H9 (cell line): ENCODE measurements around the gene ATRN. TPM values are rescaled to one million over a fixed set of nuclear protein-coding genes. Genes with fewer than 3 reads are reported as not detected.
A peak's percentile ranks its signal among the peaks of the same experiment; 100 is the strongest.

ENCODE experiments used
- DNase-seq: peaks from one replicate; pipeline ENCODE4 v3.0.0-alpha.2; 2017
- H2AFZ ChIP-seq: one replicate; pipeline ENCODE4 v1.6.1; 2013; ENCODE audit warnings: mild to moderate bottlenecking, low read length, control low read depth, moderate library complexity
- H2AK5ac ChIP-seq: 2 replicates; pipeline ENCODE4 v1.6.1; 2013; ENCODE audit warnings: low read length, control low read depth, mixed read lengths; ENCODE audit not compliant: insufficient read length
- H2BK120ac ChIP-seq: one replicate; pipeline ENCODE4 v1.6.1; 2013; ENCODE audit warnings: low read depth, mild to moderate bottlenecking, low read length, control low read depth, inconsistent platforms; ENCODE audit not compliant: poor library complexity, severe bottlenecking
- H2BK12ac ChIP-seq: 2 replicates; pipeline ENCODE4 v1.6.1; 2013; ENCODE audit warnings: low read length, control low read depth, mixed read lengths, low read depth; ENCODE audit not compliant: insufficient read length
- H2BK15ac ChIP-seq: 2 replicates; pipeline ENCODE4 v1.6.1; 2013; ENCODE audit warnings: low read depth, low read length, control low read depth
- H2BK20ac ChIP-seq: one replicate; pipeline ENCODE4 v1.6.1; 2013; ENCODE audit warnings: low read depth, mild to moderate bottlenecking, low read length, control low read depth, inconsistent platforms; ENCODE audit not compliant: poor library complexity, severe bottlenecking
- H2BK5ac ChIP-seq: 2 replicates; pipeline ENCODE4 v1.6.1; 2013; ENCODE audit warnings: low read length, control low read depth, mixed read lengths; ENCODE audit not compliant: insufficient read length
- H3K14ac ChIP-seq: 2 replicates; pipeline ENCODE4 v1.6.1; 2013; ENCODE audit warnings: low read length, control low read depth; ENCODE audit not compliant: insufficient read depth
- H3K18ac ChIP-seq: 2 replicates; pipeline ENCODE4 v1.6.1; 2013; ENCODE audit warnings: low read depth, mild to moderate bottlenecking, mixed read lengths, low read length, control low read depth; ENCODE audit not compliant: insufficient read length
- H3K23ac ChIP-seq: 2 replicates; pipeline ENCODE4 v1.6.1; 2013; ENCODE audit warnings: low read length, control low read depth, mixed read lengths, low read depth; ENCODE audit not compliant: insufficient read length
- H3K23me2 ChIP-seq: 2 replicates; pipeline ENCODE4 v1.6.1; 2013; ENCODE audit warnings: low read depth, mild to moderate bottlenecking, mixed read lengths, low read length, control low read depth; ENCODE audit not compliant: insufficient read length, poor library complexity, severe bottlenecking
- H3K27ac ChIP-seq: 2 replicates; pipeline ENCODE4 v1.5.1; 2013; ENCODE audit warnings: low read length, control low read depth, mixed read lengths, low read depth; ENCODE audit not compliant: insufficient read length
- H3K27me3 ChIP-seq: 2 replicates; pipeline ENCODE4 v1.6.1; 2013; ENCODE audit warnings: low read length, control low read depth, inconsistent platforms; ENCODE audit not compliant: insufficient read depth
- H3K4ac ChIP-seq: 2 replicates; pipeline ENCODE4 v1.6.1; 2013; ENCODE audit warnings: low read depth, mild to moderate bottlenecking, control low read depth, inconsistent platforms, low read length, moderate library complexity
- H3K4me1 ChIP-seq: 2 replicates; pipeline ENCODE4 v1.6.1; 2013; ENCODE audit warnings: low read length, control low read depth, inconsistent platforms; ENCODE audit not compliant: insufficient read depth
- H3K4me2 ChIP-seq: 2 replicates; pipeline ENCODE4 v1.6.1; 2013; ENCODE audit warnings: low read length, control low read depth, mixed read lengths; ENCODE audit not compliant: insufficient read length, insufficient read depth
- H3K56ac ChIP-seq: 2 replicates; pipeline ENCODE4 v1.6.1; 2013; ENCODE audit warnings: low read depth, mild to moderate bottlenecking, mixed read lengths, low read length, control low read depth; ENCODE audit not compliant: insufficient read length
- H3K79me1 ChIP-seq: 2 replicates; pipeline ENCODE4 v1.6.1; 2013; ENCODE audit warnings: low read depth, mild to moderate bottlenecking, moderate library complexity, low read length, control low read depth, inconsistent platforms; ENCODE audit not compliant: insufficient read depth, poor library complexity, severe bottlenecking
- H3K79me2 ChIP-seq: 2 replicates; pipeline ENCODE4 v1.6.1; 2013; ENCODE audit warnings: low read length, control low read depth, inconsistent platforms; ENCODE audit not compliant: insufficient read depth
- H3K9ac ChIP-seq: 2 replicates; pipeline ENCODE4 v1.6.1; 2013; ENCODE audit warnings: low read length, control low read depth, mixed read lengths; ENCODE audit not compliant: insufficient read length; ENCODE audit errors: extremely low read depth
- H3K9me3 ChIP-seq: one replicate; pipeline ENCODE4 v1.6.1; 2013; ENCODE audit warnings: low read depth, low read length, inconsistent platforms; ENCODE audit not compliant: control insufficient read depth
- H3T11ph ChIP-seq: one replicate; pipeline ENCODE4 v1.6.1; 2013; ENCODE audit warnings: mild to moderate bottlenecking, low read length, control low read depth, inconsistent platforms
- H4K20me1 ChIP-seq: one replicate; pipeline ENCODE4 v1.6.1; 2013; ENCODE audit not compliant: control insufficient read depth, insufficient read length, insufficient read depth
- H4K5ac ChIP-seq: 2 replicates; pipeline ENCODE4 v1.6.1; 2013; ENCODE audit warnings: low read depth, mild to moderate bottlenecking, mixed read lengths, low read length, control low read depth; ENCODE audit not compliant: insufficient read length
- H4K8ac ChIP-seq: replicated peaks from 2 replicates; pipeline ENCODE4 v1.6.1; 2013; ENCODE audit warnings: low read length, control low read depth, mixed read lengths, low read depth; ENCODE audit not compliant: insufficient read length
- H4K91ac ChIP-seq: 2 replicates; pipeline ENCODE4 v1.6.1; 2013; ENCODE audit warnings: low read depth, mild to moderate bottlenecking, moderate library complexity, mixed read lengths, low read length, control low read depth; ENCODE audit not compliant: insufficient read length
- H3K27ac Mint-ChIP-seq, 3 experiments: 2 replicates in 2 of 3; 3 replicates in 1 of 3; pipeline ENCODE4 v1.8.0; 2020 to 2021; ENCODE audit warnings: mixed read lengths in 3 of 3, mild to moderate bottlenecking in 1 of 3, moderate library complexity in 1 of 3
- H3K27me3 Mint-ChIP-seq: 2 replicates; pipeline ENCODE4 v1.8.0; 2021; ENCODE audit warnings: low read depth, mild to moderate bottlenecking, moderate library complexity, mixed read lengths
- H3K36me3 Mint-ChIP-seq, 3 experiments: 2 replicates in 2 of 3; 3 replicates in 1 of 3; pipeline ENCODE4 v1.8.0; 2020 to 2021; ENCODE audit warnings: low read depth in 3 of 3, mixed read lengths in 3 of 3; ENCODE audit not compliant: insufficient read depth in 1 of 3
- H3K4me1 Mint-ChIP-seq, 2 experiments: 2 replicates each; pipeline ENCODE4 v1.8.0; 2020; ENCODE audit warnings: mixed read lengths in 2 of 2
- H3K4me3 Mint-ChIP-seq, 2 experiments: 2 replicates in 1 of 2; 3 replicates in 1 of 2; pipeline ENCODE4 v1.8.0; 2020 to 2021; ENCODE audit warnings: mild to moderate bottlenecking in 2 of 2, mixed read lengths in 2 of 2, moderate library complexity in 1 of 2
- H3K9me3 Mint-ChIP-seq, 2 experiments: 2 replicates in 1 of 2; 3 replicates in 1 of 2; pipeline ENCODE4 v1.8.0; 2020; ENCODE audit warnings: mild to moderate bottlenecking in 2 of 2, mixed read lengths in 2 of 2, moderate library complexity in 1 of 2
- WGBS: extraction: QIAGEN DNeasy Blood & Tissue Kit; methylation state at CpG from one replicate; pipeline ENCODE4 v1.1.7; 2013; ENCODE audit warnings: missing lambda C conversion rate, low lambda C conversion rate, mixed read lengths; ENCODE audit not compliant: insufficient read length; ENCODE audit errors: extremely low coverage; 5-methylcytosine and 5-hydroxymethylcytosine counted together
- total RNA-seq: library from RNA; stranded (reverse); gene quantifications from 2 replicates; pipeline ENCODE4 v1.2.1, GENCODE V29; 2021
- TF ChIP-seq, protein P1 (sequence below): fragments of 200-600 bp; sonication (generic); conservative IDR thresholded peaks from 3 replicates; pipeline ENCODE4 v1.8.0; 2021; ENCODE audit warnings: antibody characterized with exemption, mild to moderate bottlenecking

ATRN gene
- total RNA-seq, 1 experiment from 2014 or later, result 23.1 TPM

DNA sequence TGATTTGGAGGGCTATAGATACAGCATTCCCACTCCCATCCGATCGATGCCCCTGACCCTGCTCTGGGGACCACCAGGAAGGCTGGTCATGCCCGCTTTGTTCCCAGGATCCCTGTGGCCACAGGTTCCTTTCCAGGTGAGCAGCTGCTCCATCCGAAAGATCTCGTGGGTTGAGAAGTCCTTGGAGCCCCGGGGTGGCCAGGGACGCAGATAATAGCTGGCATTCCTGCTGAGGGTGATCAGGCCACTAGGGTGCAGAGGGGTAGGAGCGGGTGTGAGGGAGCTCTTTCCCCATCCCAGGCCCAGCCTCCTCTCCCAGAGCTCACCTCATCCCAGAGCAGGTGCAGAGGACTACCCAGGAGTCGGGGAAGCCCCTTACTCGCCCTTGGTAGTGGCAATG, 203.6 kb downstream of the ATRN start:
- no peak overlapping the region for H3K4ac ChIP-seq
- no peak overlapping the region for H4K5ac ChIP-seq
- H3K4me1 ChIP-seq, result no peaks in the 10 kb centered on the region
- H3K27me3 ChIP-seq, result 0 out of 2 replicates have a peak, but pooled peaks cover 2% of the 10 kb centered on the region
- H4K91ac ChIP-seq, result no peak overlapping the region
- TF ChIP-seq, protein P1, sequence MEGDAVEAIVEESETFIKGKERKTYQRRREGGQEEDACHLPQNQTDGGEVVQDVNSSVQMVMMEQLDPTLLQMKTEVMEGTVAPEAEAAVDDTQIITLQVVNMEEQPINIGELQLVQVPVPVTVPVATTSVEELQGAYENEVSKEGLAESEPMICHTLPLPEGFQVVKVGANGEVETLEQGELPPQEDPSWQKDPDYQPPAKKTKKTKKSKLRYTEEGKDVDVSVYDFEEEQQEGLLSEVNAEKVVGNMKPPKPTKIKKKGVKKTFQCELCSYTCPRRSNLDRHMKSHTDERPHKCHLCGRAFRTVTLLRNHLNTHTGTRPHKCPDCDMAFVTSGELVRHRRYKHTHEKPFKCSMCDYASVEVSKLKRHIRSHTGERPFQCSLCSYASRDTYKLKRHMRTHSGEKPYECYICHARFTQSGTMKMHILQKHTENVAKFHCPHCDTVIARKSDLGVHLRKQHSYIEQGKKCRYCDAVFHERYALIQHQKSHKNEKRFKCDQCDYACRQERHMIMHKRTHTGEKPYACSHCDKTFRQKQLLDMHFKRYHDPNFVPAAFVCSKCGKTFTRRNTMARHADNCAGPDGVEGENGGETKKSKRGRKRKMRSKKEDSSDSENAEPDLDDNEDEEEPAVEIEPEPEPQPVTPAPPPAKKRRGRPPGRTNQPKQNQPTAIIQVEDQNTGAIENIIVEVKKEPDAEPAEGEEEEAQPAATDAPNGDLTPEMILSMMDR, result no peak
- H4K8ac ChIP-seq, result no peak overlapping the region
- peak overlapping the region in 1 of 3 experiments; percentile 54; a peak in 1 of 7 replicates for H3K27ac Mint-ChIP-seq
- H3K56ac ChIP-seq, result no peak overlapping the region
- DNase-seq, result no peak
- H2AFZ ChIP-seq, result no peak overlapping the region
- no peak overlapping the region for H3K27ac ChIP-seq
- H3K9me3 Mint-ChIP-seq, result no peaks in the 10 kb centered on the region; a peak in 1 of 5 replicates
- H3K23me2 ChIP-seq, result no peaks in the 10 kb centered on the region
- no peak overlapping the region for H3K14ac ChIP-seq
- no peaks in the 10 kb centered on the region for H3K79me2 ChIP-seq
- no peak overlapping the region for H2BK120ac ChIP-seq
- no peak overlapping the region for H3K4me3 Mint-ChIP-seq
- H2BK5ac ChIP-seq, result no peak overlapping the region
- H3K18ac ChIP-seq, result no peak overlapping the region
- no peaks in the 10 kb centered on the region for H3K79me1 ChIP-seq
- H3K9ac ChIP-seq, result no peak overlapping the region
- H4K20me1 ChIP-seq, result no peaks in the 10 kb centered on the region
- peaks cover 26% of the 10 kb centered on the region for H3K27me3 Mint-ChIP-seq
- no peaks in the 10 kb centered on the region for H3K9me3 ChIP-seq
- H3K4me1 Mint-ChIP-seq, result peaks cover 13 to 22% of the 10 kb centered on the region in 2 experiments
- no peak overlapping the region for H2BK20ac ChIP-seq
- no peak overlapping the region for H2AK5ac ChIP-seq
- H3K4me2 ChIP-seq, result no peak overlapping the region
- H2BK15ac ChIP-seq, result no peak overlapping the region
- H3K23ac ChIP-seq, result no peak overlapping the region
- no peaks in the 10 kb centered on the region for H3K36me3 Mint-ChIP-seq
- H2BK12ac ChIP-seq, result no peak overlapping the region
- WGBS, result no CpG with 5 or more reads among the region's 10 CpGs
- no peak overlapping the region for H3T11ph ChIP-seq
